Esophagus muscularis mucosa (tissue), 4 donors: ENCODE results near the gene CCDC17. TPM values are rescaled to one million over a fixed set of nuclear protein-coding genes. Genes with fewer than 3 reads are reported as not detected.

Experiments used
- DNase-seq: peaks from one replicate; pipeline ENCODE4 v3.0.0-alpha.2; 2017; ENCODE audit errors: extremely low spot score
- H3K27ac ChIP-seq, 4 donors: fragments of 200-600 bp; sonication (generic); replicated peaks in 1 of 4; 1 replicate in 3 of 4; 2 replicates in 1 of 4; pipeline ENCODE4 v1.5.1; 2016 to 2019; ENCODE audit warnings: mild to moderate bottlenecking in 1 of 4
- H3K27me3 ChIP-seq, 4 donors: fragments of 200-600 bp; sonication (generic); one replicate each; pipeline versions ENCODE4 v1.5.1 to v1.6.0; 2016 to 2019
- H3K36me3 ChIP-seq, 4 donors: fragments of 200-600 bp; sonication (generic); one replicate each; pipeline ENCODE4 v1.5.1; 2016 to 2019
- H3K4me1 ChIP-seq, 4 donors: fragments of 200-600 bp; sonication (generic); one replicate each; pipeline ENCODE4 v1.5.1; 2016 to 2019
- H3K4me3 ChIP-seq, 4 donors: fragments of 200-600 bp; sonication (generic); 1 replicate in 2 of 4; 2 replicates in 2 of 4; pipeline ENCODE4 v1.5.1; 2016 to 2019; ENCODE audit warnings: mild to moderate bottlenecking in 4 of 4, moderate library complexity in 1 of 4
- H3K9me3 ChIP-seq, 4 donors: fragments of 200-600 bp; sonication (generic); 1 replicate in 3 of 4; 2 replicates in 1 of 4; pipeline ENCODE4 v1.5.1; 2016 to 2019
- EP300 ChIP-seq: sonication (generic); formaldehyde crosslinking; IDR thresholded peaks from one replicate; pipeline ENCODE4 v1.6.1; 2017; ENCODE audit warnings: antibody characterized with exemption
- POLR2A ChIP-seq: fragments of 450-650 bp; IDR thresholded peaks from one replicate; pipeline ENCODE4 v1.6.1; 2017; ENCODE audit warnings: antibody characterized with exemption, moderate library complexity, mild to moderate bottlenecking, low read depth
- POLR2AphosphoS5 ChIP-seq, 2 donors: sonication (generic); formaldehyde crosslinking; IDR thresholded peaks; one replicate each; pipeline ENCODE4 v1.6.1; 2017; ENCODE audit warnings: antibody characterized with exemption in 2 of 2
- WGBS: methylation state at CpG from one replicate; pipeline ENCODE4 v1.1.5; 2018; 5-methylcytosine and 5-hydroxymethylcytosine counted together
- intact Hi-C: fragments of 100-400 bp; cut with DNase I; formaldehyde crosslinking; loops from one replicate; pipeline ENCODE4 v1.15.1; 2023
- total RNA-seq, 4 donors: library from RNA; depleted of rRNA; stranded (reverse); fragments of >200 nt; gene quantifications; one replicate each; pipeline versions ENCODE4 v1.1.0 to v1.2.1, GENCODE V29; 2016
- TF ChIP-seq, protein P1 (sequence below), 3 experiments: fragments of 200-600 bp in 2 of 3; fragments of 450-650 bp in 1 of 3; sonication (generic) in 2 of 3; IDR thresholded peaks; one replicate each; pipeline ENCODE4 v1.5.1; 2017 to 2019; ENCODE audit warnings: antibody characterized with exemption in 3 of 3, mild to moderate bottlenecking in 2 of 3, moderate library complexity in 1 of 3

The CCDC17 gene
- total RNA-seq, 4 donors from 2014 or later, result 0.66 to 1.0 (median 0.90) TPM

DNA sequence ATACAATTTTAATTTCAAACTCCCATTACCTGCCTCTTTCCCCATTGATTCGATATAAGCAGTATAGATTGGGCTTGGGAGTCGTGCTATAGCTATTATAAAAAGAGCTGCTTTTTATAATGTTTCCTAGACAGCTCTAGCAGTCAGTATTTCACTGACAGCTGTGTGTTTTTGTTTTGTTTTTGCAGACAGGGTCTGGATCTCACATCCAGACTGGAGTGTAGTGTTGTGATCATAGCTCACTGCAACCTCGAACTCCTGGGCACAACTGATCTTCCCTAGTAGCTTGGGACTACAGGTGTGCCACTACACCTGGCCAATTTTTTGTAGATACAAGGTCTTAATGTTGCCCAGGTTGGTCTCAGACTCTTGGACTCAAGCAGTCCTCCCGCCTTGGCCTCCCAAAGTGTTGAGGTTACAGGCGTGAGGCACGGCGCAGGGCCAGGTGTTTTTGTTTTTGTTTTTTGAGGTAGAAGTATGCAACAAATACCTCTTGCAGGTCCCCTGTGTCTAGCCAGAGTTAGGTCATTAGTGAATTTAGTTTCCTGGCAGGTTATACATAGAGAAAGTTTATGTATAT lies 38.3 kb downstream of the CCDC17 start:
- intact Hi-C loops, result loop anchor here (5.0 kb wide), 1 partner anchor 102 kb away; the partner anchor contains the start of genes GPBP1L1 and TMEM69
- Histone ChIP-seq H3K27ac (peak overlapping the region; percentile 88 to 97 (median 94)), H3K4me3 (peak overlapping the region; percentile 90 to 100 (median 92)), H3K9me3 (no peaks in the 10 kb centered on the region), H3K27me3 (no peaks in the 10 kb centered on the region), H3K4me1 (peaks cover 22 to 52% (median 35%) of the 10 kb centered on the region in 4 donors), H3K36me3 (no peaks in the 10 kb centered on the region)
- WGBS, result 32% methylated on average over 7 of the region's 7 CpGs
- DNase-seq, result no peak
- no peak for TF ChIP-seq EP300
- TF ChIP-seq POLR2AphosphoS5 (IDR thresholded peaks at IDR 0.05), result no peak
- no peak for TF ChIP-seq POLR2A
- TF ChIP-seq, protein P1, sequence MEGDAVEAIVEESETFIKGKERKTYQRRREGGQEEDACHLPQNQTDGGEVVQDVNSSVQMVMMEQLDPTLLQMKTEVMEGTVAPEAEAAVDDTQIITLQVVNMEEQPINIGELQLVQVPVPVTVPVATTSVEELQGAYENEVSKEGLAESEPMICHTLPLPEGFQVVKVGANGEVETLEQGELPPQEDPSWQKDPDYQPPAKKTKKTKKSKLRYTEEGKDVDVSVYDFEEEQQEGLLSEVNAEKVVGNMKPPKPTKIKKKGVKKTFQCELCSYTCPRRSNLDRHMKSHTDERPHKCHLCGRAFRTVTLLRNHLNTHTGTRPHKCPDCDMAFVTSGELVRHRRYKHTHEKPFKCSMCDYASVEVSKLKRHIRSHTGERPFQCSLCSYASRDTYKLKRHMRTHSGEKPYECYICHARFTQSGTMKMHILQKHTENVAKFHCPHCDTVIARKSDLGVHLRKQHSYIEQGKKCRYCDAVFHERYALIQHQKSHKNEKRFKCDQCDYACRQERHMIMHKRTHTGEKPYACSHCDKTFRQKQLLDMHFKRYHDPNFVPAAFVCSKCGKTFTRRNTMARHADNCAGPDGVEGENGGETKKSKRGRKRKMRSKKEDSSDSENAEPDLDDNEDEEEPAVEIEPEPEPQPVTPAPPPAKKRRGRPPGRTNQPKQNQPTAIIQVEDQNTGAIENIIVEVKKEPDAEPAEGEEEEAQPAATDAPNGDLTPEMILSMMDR (IDR thresholded peaks at IDR 0.05), result no peak

DNA sequence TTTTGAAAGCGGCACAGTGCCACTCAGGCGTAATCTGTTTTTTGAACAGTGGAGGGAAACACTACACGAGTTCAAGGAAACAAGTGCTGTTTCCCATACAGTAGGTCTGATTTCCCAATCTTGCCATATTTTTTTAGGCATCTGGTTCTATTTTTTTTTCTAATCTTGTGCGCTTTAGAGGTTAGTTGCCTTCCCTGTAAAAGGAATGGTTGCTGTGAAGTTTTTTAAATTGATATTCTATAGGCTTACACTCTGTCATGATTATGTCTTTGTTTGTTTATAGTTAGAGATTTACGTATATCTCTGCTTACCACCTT lies 38.8 kb downstream of the CCDC17 start:
- Histone ChIP-seq H3K27me3 (no peaks in the 10 kb centered on the region), H3K36me3 (no peaks in the 10 kb centered on the region), H3K9me3 (no peaks in the 10 kb centered on the region), H3K4me1 (peaks cover 22 to 51% (median 32%) of the 10 kb centered on the region in 4 donors), H3K27ac (peak overlapping the region; percentile 88 to 97 (median 94)), H3K4me3 (peak overlapping the region; percentile 90 to 100 (median 92))
- WGBS, result 0% methylated on average over 5 of the region's 5 CpGs
- TF ChIP-seq POLR2AphosphoS5 (IDR thresholded peaks at IDR 0.05) (no peak), EP300 (no peak)
- intact Hi-C loops, result loop anchor here (5.0 kb wide), 1 partner anchor 102 kb away; the partner anchor contains the start of genes GPBP1L1 and TMEM69
- DNase-seq, result no peak

DNA sequence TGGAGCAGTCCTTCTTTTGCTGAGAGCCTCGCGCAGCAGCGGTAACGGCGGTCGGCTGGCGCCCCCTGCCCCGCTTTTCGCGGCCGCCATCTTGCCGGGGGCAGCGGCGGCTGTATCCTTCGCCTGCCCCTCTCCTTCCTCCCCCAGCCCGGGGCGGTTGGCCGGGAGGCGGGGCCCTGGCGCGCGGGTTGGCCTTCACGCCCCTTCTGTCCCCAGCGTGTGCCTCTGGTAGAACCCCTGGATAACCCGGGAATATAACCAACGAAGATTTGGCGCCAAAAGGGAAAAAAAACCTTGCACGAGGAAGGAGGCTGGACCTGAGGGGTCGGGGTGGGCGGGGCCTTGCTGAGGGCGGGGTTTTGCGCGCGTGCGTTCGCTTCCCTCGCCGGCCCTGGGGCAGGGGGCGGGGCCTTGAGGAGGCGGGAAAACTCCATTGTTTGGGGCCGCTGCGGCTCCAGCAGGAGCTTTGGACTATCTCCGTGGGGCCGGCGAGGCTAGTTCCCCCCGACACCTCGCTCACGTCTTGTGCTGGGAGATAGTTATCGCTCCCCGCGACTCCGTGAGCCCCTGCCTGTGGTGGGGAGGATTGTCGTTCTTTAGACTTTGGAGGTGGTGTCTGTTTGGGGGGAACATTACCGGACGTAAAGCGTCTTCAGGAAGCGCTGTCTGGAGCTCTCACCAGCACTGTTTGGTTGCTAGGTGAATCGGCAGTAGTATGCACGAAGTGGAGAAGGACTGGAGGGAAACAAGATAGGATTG lies 39.3 kb downstream of the CCDC17 start:
- Histone ChIP-seq H3K4me1 (peaks cover 22 to 45% (median 29%) of the 10 kb centered on the region in 4 donors), H3K36me3 (no peaks in the 10 kb centered on the region), H3K27me3 (no peaks in the 10 kb centered on the region), H3K4me3 (peak overlapping the region; percentile 90 to 100 (median 92)), H3K9me3 (no peaks in the 10 kb centered on the region), H3K27ac (peak overlapping the region; percentile 88 to 97 (median 94))
- intact Hi-C loops, result loop anchor here (5.0 kb wide), 1 partner anchor 103 kb away; the partner anchor contains the start of genes GPBP1L1 and TMEM69
- 0% methylated on average over 41 of the region's 59 CpGs for WGBS
- TF ChIP-seq POLR2AphosphoS5 (IDR thresholded peaks at IDR 0.05) (peak; percentile 20 to 59), EP300 (no peak), POLR2A (no peak)
- TF ChIP-seq, protein P1 (IDR thresholded peaks at IDR 0.05), result no peak
- DNase-seq, result peak; percentile 97

DNA sequence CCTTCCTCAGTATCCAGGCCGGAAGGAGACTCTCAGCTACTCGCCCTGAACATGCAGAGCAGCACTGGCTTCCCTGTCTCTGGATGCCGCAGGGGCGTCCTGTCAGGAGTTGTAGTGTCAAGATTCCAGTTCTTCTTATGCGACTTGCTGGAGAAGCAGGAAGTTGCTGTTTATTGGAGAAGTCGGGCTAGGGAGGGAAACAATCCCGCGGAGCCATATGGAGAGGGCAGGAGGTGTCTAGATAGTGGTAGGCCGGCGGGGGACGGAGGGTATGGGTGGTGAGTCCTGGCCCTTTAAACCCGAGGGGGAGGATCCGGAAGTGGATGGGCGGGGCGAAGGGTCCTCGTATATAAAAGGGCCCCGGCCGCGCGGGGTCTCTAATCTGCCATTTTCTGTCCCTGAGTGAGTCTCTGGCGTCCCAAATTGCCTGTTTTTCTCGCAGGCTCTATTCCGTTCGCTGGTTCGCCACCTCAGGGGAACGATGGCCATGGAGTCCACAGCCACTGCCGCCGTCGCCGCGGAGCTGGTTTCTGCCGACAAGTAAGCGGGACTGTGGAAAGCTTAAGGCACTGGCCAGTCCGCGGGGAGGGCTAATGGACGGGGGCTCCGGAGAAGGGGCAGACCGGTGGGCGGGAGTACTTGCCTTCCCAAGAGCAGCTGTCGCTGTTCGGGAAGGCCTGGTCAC lies 40.0 kb downstream of the CCDC17 start, which contains the start of gene NASP:
NASP (plus strand) TSS at position 376 of the 685 bp plus-strand sequence; CDS start at position 482, 106 bp downstream.
- H3K9me3 ChIP-seq, result no peaks in the 10 kb centered on the region
- intact Hi-C loops, result no loop called here
- H3K27me3 ChIP-seq, result no peaks in the 10 kb centered on the region
- TF ChIP-seq POLR2AphosphoS5 (IDR thresholded peaks at IDR 0.05) (peak; percentile 70 to 93), EP300 (no peak), POLR2A (peak; percentile 84)
- TF ChIP-seq, protein P1 (IDR thresholded peaks at IDR 0.05), result no peak
- peaks cover 22 to 43% (median 29%) of the 10 kb centered on the region in 4 donors for H3K4me1 ChIP-seq
- DNase-seq, result peak; percentile 98
- peak within 1 kb of the TSS; percentile 88 to 97 (median 94) for H3K27ac ChIP-seq
- H3K36me3 ChIP-seq, result no peaks in the 10 kb centered on the region
- WGBS, result under 1% methylated on average over 35 of the region's 41 CpGs
- H3K4me3 ChIP-seq, result peak within 1 kb of the TSS; percentile 90 to 100 (median 92)

DNA sequence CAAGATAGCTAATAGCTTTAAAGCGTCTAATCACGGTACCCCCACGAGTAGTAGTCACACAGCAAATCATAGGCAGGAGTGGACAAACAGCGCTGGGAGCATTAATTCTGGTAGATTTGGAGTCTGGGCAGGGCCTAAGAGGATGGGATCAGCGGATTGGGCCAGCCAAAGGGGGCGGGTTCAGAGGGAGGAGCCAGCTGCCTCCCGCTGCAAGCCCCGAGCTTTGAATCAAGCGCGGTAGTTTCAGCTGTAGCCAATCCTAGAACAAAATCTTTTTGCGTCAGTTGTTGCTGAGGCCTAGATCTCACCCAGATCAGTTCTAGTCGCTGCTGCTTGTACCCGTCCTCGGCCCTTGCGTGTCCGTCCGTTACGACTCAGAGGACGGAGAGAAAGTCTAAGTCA lies 40.6 kb downstream of the CCDC17 start:
- H3K4me1 ChIP-seq, result peaks cover 22 to 42% (median 29%) of the 10 kb centered on the region in 4 donors
- peak; percentile 98 for DNase-seq
- peak overlapping the region; percentile 90 to 100 (median 92) for H3K4me3 ChIP-seq
- H3K36me3 ChIP-seq, result no peaks in the 10 kb centered on the region
- peak overlapping the region; percentile 88 to 97 (median 94) for H3K27ac ChIP-seq
- intact Hi-C loops, result no loop called here
- WGBS, result 0% methylated on average over 19 of the region's 19 CpGs
- H3K9me3 ChIP-seq, result no peaks in the 10 kb centered on the region
- peak in 1 of 2 donors; percentile 35 for TF ChIP-seq POLR2AphosphoS5 (IDR thresholded peaks at IDR 0.05)
- TF ChIP-seq, protein P1 (IDR thresholded peaks at IDR 0.05), result no peak
- TF ChIP-seq POLR2A, result no peak
- TF ChIP-seq EP300, result no peak
- H3K27me3 ChIP-seq, result no peaks in the 10 kb centered on the region
